GM19240 (cell line): ENCODE data around the gene PLEKHA7.

ENCODE experiments used
- DNase-seq: peaks from one replicate; pipeline ENCODE4 v3.0.0; 2011; ENCODE audit warnings: low spot score; ENCODE audit not compliant: insufficient read length

Gene PLEKHA7

GRCh38 chr11:16946477-16947282 lies 67.5 kb downstream of the PLEKHA7 start:
- DNase-seq = no peak

DNA sequence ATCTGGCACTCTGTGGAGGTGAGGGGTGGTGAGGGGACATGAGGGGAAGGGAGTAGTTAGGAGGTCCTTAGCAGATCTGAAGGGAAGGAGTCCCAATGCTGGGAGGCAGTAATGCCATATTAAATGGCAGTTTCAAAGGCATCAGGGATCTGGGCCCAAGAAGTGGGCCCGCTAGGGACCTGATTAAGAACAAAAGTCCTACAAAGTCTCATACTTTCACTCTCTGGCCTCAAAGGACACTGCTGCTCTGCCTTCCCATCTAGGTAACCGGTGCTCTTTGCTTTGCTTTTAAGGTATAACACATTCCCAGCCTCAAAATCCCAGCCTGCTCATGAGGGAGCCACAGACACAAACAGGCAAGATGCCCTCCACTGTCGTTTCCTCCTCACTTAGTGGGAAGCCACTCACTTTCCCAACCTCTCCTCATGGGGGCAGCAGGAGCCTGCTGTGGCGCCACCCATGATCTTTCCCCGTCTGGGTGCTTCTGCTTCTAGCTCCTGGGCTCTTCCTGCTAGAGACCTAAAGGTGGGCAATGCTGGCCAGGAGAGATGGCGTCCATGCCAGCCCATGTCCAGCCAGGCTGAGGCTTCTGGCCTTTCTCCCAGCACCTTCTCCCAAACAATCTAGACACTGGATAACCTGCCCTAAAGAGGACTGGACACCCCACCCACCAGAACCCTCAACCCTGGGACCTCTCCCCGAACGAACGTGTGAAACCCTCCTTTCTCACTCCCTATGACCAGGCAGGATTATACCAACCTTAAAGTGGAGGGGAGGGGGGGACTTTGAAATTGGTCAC lies 68.3 kb downstream of the PLEKHA7 start:
- peak; percentile 61 for DNase-seq

DNA sequence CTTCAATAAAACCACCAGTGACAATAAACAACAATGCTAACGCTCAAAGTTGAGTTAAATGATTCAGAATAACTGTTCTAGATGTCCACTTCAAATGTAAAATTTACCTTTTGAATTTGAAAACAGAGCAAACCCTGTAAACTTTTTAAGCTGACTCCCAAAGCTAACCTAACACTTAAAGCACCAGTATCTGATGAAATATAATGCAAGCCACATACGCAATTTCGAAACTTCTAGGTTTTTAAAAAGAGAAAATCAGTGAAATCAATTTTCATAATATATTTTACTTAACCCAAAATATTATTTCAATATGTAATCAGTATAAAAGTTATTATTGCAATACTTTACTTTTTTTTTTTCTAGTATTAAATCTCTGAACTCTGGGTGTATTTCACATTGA lies 71.3 kb downstream of the PLEKHA7 start:
- no peak for DNase-seq

DNA sequence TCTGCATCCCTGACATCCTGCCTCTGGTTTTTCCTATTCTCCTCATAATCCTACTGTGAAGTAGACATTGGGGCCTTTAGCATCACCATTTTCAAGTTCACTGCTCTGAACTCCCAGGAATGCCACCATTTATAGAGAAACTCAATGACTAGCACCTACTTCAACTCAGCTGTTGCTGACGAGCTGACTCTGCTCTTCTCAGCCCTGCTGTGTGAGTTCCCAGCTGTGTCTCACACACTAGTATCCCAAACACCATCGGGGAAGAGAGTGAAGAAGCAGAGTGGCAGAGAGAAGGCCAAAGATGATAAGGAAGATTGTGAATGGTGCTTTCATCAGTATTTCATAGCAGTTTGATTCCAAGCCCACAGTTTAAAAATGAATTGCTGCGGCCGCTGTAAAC lies 71.9 kb downstream of the PLEKHA7 start:
- DNase-seq = no peak

GRCh38 chr11:16941935-16942334 lies 72.3 kb downstream of the PLEKHA7 start:
- DNase-seq = no peak

- no peak for DNase-seq
Observed at GRCh38 chr11:16938061-16938460, 76.2 kb downstream of the PLEKHA7 start.

DNA sequence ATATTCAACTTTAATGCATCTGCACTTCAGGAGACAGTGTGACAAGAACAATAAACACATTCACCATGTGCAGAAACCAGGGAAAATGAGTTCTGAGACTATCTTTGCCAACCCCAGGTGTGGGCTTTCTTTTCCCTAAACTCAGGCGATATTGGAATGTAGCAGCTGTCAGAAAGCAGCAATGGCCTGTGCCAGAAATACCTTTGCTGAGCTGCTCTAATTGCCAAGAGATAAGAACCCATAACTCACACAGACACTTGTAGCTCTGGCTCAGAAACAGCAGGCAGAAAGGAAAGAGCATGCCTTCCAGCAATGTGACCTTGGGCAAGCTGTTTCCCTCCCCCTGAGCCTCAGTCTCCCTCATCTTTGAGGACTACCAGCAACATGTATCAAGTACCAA lies 77.6 kb downstream of the PLEKHA7 start:
- DNase-seq = no peak

GRCh38 chr11:16935518-16936302 lies 78.5 kb downstream of the PLEKHA7 start:
- no peak for DNase-seq

DNA sequence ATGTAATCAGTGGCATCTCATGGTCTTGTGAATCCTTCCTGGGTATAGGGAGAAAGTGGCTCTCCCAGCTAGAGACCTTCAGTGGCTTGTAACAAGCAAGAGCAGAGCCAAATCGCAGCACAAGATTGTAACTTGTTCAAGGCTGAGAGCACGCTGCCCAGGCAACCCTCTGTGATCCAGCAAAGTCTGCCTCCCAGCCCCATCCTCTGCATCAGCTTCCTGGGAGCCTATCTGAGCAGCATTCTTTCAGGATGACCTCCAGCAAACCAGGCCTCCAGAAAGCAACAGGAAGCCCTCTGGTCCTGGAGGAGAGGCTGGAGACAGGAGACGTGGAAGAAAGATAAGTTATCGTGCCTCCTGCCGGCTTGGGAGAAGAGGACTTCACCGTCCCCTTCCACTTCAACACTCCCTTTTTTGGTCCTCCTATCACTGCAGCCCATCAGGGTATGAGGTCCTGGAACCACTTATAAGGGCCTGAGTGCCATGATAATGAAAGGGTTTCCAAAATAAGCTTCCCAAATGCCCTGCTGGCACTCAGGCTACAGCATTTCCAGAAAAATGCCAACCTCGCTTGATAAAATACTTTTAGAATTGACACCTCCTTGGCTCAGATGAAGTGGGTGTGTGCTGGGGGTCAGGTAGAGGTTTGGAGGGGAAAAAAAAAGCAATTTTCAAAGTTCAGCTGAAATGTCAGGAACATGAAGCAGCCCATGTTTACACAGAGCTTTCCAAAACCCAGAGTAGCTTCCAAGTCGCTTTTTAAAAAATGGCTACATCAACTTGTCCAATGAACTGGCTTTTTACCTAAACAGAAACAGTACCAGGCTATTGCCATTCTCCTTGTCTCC lies 80.2 kb downstream of the PLEKHA7 start:
- DNase-seq = no peak

DNA sequence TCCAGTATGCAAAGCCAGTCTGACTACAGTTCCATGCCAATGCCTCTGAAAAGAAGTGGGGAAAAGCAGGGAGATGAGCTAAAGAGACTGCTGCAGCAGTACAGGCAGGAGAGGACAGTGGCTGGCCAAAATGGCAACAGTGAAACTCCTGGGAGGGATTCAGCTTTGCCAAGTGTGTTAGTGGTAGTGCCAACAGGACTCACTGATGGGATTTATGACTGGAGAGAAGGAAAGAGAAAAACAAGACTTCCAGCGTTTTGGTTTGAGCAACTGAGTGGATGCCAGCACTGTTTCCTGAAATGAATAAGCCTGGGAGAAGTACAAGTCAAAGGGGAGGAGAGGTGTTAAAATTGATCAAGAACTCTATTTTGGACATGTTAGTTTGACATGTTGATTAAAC lies 80.9 kb downstream of the PLEKHA7 start:
- no peak for DNase-seq

DNA sequence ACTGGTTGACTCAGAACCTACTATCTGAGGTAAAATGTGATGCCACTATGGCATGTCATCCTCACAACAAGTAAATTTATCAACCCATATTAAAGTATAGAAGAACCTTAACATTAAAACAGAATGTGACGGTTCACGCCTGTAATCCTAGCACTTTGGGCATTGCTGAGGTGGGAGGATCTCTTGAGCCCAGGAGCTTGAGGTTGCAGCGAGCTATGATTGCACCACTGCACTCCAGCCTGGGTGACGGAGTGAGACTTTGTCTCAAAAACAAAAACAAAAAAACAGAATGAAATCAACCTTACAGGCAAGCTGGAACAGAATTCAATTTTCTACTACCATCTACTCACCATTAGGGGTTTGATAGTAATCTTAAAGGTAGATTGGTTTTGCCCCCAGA lies 86.2 kb downstream of the PLEKHA7 start:
- DNase-seq = no peak

DNA sequence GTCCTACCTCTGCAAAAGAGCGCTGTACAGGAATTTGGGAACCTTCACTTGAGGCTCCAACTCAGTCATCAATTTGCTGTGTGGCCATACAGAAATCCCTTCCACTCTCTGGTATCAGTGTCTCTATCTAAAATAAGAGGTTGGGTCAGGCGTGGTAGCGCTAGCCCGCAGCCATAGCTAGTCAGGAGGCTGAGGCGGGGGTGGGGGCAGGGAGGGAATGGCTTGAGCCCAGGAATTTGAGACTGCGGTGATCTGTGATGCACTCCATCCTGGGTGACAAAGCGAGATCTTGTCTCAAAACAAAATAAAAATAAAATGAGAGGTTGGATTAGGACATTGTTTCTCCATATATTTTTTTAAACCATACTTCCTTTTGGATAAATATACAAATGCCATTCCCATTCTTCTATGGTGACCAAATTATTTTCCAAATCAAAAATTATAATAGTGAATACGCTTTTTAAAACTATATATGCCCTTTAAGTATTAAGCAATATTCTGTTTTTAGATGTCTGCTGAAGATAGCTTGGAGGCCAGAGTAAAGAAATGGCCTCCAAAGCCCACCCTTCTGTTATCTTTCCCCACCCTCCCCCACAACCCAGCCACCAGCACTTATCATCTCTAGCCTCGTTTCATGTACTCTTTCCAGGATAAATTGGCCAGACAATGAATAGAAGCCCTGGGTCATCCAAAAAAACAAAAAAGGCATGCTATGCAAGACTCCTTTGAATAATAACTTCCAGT lies 87.2 kb downstream of the PLEKHA7 start:
- no peak for DNase-seq

GRCh38 chr11:16925561-16926065 lies 88.6 kb downstream of the PLEKHA7 start:
- no peak for DNase-seq

- no peak for DNase-seq
Observed at GRCh38 chr11:16924826-16925560, 89.2 kb downstream of the PLEKHA7 start.

DNA sequence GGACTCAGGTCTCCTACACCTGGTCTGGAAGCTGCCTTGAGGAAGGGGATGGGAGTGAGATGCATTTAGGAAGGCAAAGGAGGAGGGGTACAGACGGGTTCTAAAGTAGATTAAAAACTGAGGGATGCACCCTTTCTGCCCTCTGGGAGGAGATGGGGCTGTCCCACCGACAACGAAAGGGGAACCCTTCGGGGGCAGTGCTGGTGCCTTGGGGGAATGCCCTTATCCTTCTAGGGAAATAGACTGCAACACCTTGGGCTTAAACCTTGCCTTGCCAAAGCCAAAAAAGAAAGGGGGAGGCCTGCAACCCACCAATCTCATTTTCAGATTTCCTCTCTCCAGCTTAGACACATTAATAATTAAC lies 89.8 kb downstream of the PLEKHA7 start:
- no peak for DNase-seq

- no peak for DNase-seq
Observed at GRCh38 chr11:16923987-16924386, 90.2 kb downstream of the PLEKHA7 start.

DNA sequence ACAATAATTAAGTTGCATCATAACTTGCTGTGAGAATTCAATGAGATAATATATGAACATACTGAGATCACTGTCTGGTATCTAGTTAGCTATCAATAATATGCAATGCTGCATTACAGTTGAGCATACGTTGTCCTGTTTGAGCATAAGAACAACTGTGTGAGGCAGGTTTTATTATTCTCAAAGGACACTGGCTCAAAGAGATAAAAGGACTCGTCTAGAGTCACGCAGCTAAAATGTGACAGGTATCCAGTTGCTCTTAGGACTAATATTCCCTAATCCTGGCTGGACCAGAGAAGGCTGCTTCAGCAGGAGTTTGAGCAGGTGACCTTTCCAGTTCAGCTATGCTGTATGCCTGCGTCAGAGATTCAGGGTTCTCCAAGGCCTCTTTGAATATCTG lies 92.5 kb downstream of the PLEKHA7 start:
- no peak for DNase-seq

- DNase-seq = no peak
Observed at GRCh38 chr11:16921019-16921418, 93.2 kb downstream of the PLEKHA7 start.

- DNase-seq = no peak
Observed at GRCh38 chr11:16920559-16920958, 93.7 kb downstream of the PLEKHA7 start.
